Esophagus squamous epithelium (tissue), 5 donors: ENCODE results near the gene STK40. TPM values are rescaled to one million over a fixed set of nuclear protein-coding genes. Genes with fewer than 3 reads are reported as not detected.

Experiments used
- DNase-seq: peaks from one replicate; lab custom pipeline; 2025; lab: John Stamatoyannopoulos, UW
- H3K27ac ChIP-seq, 4 donors: fragments of 200-600 bp; sonication (generic); one replicate each; pipeline ENCODE4 v1.5.1; 2016 to 2019; ENCODE audit warnings: mild to moderate bottlenecking in 1 of 4
- H3K27me3 ChIP-seq, 4 donors: fragments of 200-600 bp; sonication (generic); 1 replicate in 3 of 4; 2 replicates in 1 of 4; pipeline versions ENCODE4 v1.5.1 to v1.6.0; 2017 to 2021; ENCODE audit warnings: antibody characterized with exemption in 1 of 4
- H3K36me3 ChIP-seq, 3 donors: fragments of 200-600 bp; sonication (generic); one replicate each; pipeline ENCODE4 v1.5.1; 2016 to 2019
- H3K4me1 ChIP-seq, 3 donors: fragments of 200-600 bp; sonication (generic); one replicate each; pipeline ENCODE4 v1.5.1; 2017 to 2019
- H3K4me3 ChIP-seq, 4 donors: fragments of 200-600 bp; sonication (generic); 1 replicate in 3 of 4; 2 replicates in 1 of 4; pipeline ENCODE4 v1.5.1; 2016 to 2019; ENCODE audit warnings: mild to moderate bottlenecking in 2 of 4, moderate library complexity in 1 of 4
- H3K9me3 ChIP-seq, 3 donors: fragments of 200-600 bp; sonication (generic); one replicate each; pipeline ENCODE4 v1.5.1; 2016 to 2019
- POLR2A ChIP-seq, 4 donors: fragments of 450-650 bp; IDR thresholded peaks; one replicate each; pipeline ENCODE4 v1.6.1; 2017; ENCODE audit warnings: antibody characterized with exemption in 4 of 4, mild to moderate bottlenecking in 4 of 4, moderate library complexity in 3 of 4
- WGBS, 2 donors: methylation state at CpG; one replicate each; pipeline ENCODE4 v1.1.5; 2018; 5-methylcytosine and 5-hydroxymethylcytosine counted together
- intact Hi-C: fragments of 100-400 bp; cut with DNase I; formaldehyde crosslinking; loops from one replicate; pipeline ENCODE4 v1.15.0; 2022
- total RNA-seq, 4 donors: library from RNA; depleted of rRNA; stranded (reverse); fragments of >200 nt; gene quantifications; one replicate each; pipeline ENCODE4 v1.1.0, GENCODE V29; 2016
- TF ChIP-seq, protein P1 (sequence below), 6 experiments: fragments of 450-650 bp in 4 of 6; fragments of 200-600 bp in 2 of 6; sonication (generic) in 2 of 6; IDR thresholded peaks; one replicate each; pipeline ENCODE4 v1.5.1; 2016 to 2019; ENCODE audit warnings: antibody characterized with exemption in 6 of 6, mild to moderate bottlenecking in 4 of 6, moderate library complexity in 4 of 6
- donor health status: DM: yes; HTN: yes; CAD: no.

STK40 gene
- total RNA-seq, 4 donors from 2014 or later = 34.5 to 59.7 (median 42.3) TPM

DNA sequence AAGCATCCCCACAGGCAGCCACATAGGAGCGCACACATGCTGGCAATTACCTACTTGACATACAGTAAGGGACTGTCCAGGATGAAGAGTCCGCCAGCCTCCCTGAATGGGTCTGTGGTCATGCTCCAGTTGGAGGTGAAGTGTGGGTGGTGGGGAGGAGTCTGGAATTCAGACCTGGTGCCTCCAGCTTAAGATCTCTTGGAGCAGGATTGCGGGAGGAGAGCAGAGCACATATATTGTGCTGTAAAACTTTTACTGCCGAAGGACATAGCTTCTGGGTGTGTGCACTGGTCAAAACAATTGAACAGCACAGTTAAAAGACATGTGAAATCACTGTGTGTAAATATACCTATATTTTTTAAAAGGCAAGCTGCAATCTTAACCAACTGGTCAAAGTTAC is 17.9 kb downstream of the STK40 start:
- intact Hi-C loops = no loop called here
- Histone ChIP-seq H3K36me3 (peaks cover 0 to 38% (median 7%) of the 10 kb centered on the region in 3 donors), H3K27ac (no peak overlapping the region), H3K27me3 (no peaks in the 10 kb centered on the region), H3K9me3 (no peaks in the 10 kb centered on the region), H3K4me1 (peaks cover 9 to 63% (median 30%) of the 10 kb centered on the region in 3 donors), H3K4me3 (no peak overlapping the region)
- no peak for TF ChIP-seq POLR2A (IDR thresholded peaks at IDR 0.05)
- TF ChIP-seq, protein P1, sequence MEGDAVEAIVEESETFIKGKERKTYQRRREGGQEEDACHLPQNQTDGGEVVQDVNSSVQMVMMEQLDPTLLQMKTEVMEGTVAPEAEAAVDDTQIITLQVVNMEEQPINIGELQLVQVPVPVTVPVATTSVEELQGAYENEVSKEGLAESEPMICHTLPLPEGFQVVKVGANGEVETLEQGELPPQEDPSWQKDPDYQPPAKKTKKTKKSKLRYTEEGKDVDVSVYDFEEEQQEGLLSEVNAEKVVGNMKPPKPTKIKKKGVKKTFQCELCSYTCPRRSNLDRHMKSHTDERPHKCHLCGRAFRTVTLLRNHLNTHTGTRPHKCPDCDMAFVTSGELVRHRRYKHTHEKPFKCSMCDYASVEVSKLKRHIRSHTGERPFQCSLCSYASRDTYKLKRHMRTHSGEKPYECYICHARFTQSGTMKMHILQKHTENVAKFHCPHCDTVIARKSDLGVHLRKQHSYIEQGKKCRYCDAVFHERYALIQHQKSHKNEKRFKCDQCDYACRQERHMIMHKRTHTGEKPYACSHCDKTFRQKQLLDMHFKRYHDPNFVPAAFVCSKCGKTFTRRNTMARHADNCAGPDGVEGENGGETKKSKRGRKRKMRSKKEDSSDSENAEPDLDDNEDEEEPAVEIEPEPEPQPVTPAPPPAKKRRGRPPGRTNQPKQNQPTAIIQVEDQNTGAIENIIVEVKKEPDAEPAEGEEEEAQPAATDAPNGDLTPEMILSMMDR (IDR thresholded peaks at IDR 0.05) = no peak
- no peak for DNase-seq
- 86 to 94% methylated on average over 1 to 4 of the region's 4 CpGs for WGBS, 2 donors

DNA sequence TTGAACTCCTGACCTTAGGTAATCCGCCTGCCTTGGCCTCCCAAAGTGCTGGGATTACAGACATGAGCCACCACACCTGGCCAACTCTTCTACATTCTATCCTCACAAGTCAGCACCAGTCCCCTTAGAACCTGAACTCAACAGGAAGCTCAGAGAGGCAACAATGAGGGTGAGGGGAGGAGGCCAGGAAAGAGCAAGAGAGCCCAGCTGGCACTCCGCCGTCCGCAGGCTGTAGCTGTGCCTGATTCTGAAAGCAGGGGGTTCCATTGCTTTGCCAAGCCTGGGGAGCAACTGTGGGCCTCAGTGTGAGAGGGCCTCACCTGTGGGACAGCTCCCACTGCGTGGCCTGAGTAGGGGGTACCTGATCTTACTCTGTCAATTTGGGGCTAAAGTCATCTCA is 18.7 kb downstream of the STK40 start:
- no peaks in the 10 kb centered on the region for H3K9me3 ChIP-seq
- H3K4me3 ChIP-seq = no peak overlapping the region
- H3K27me3 ChIP-seq = no peaks in the 10 kb centered on the region
- no peak for DNase-seq
- intact Hi-C loops = no loop called here
- 84% methylated on average over 2 to 4 of the region's 5 CpGs for whole genome bisulfite sequencing, 2 donors
- H3K27ac ChIP-seq = peak overlapping the region in 3 of 4 donors; percentile 41 to 52 (median 46)
- peaks cover 0 to 46% (median 7%) of the 10 kb centered on the region in 3 donors for H3K36me3 ChIP-seq
- peaks cover 7 to 55% (median 25%) of the 10 kb centered on the region in 3 donors for H3K4me1 ChIP-seq
- TF ChIP-seq POLR2A (IDR thresholded peaks at IDR 0.05) = no peak
- TF ChIP-seq, protein P1 (IDR thresholded peaks at IDR 0.05) = no peak

DNA sequence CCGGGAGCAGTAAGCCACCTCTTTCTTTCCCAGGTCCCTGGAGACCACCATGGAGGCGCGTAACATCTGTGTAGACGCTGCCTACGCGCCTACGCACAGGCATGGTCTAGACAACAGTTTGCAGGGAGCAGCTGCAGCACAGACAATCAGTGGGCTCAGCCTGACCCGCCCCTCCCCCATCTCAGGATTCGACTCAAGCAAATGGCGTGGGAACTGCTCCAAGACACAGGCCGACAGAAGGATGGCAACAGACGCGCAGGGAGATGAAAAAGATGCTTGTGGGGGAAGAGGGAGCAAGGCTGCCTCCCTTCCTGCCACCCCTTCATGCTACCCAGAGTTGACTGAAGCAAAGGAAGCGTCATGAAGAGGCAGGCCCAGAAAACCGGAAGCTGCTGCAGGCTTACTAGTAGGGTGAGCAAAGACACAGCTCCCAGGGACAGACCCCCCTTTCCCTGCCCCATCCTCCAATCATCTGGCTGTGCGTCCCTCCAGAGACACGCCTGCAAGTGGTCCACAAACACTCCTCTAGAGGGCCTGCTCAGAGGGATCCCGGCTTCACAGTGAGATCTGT is 19.5 kb downstream of the STK40 start:
- Histone ChIP-seq H3K4me3 (no peak overlapping the region), H3K27me3 (no peaks in the 10 kb centered on the region), H3K27ac (peak overlapping the region; percentile 24 to 71 (median 52)), H3K4me1 (peaks cover 7 to 46% (median 25%) of the 10 kb centered on the region in 3 donors), H3K36me3 (peaks cover 0 to 55% (median 7%) of the 10 kb centered on the region in 3 donors), H3K9me3 (no peaks in the 10 kb centered on the region)
- WGBS, 2 donors = 40 to 50% methylated on average over 1 to 10 of the region's 18 CpGs
- intact Hi-C loops = no loop called here
- no peak for DNase-seq
- TF ChIP-seq POLR2A (IDR thresholded peaks at IDR 0.05) = no peak
- TF ChIP-seq, protein P1 (IDR thresholded peaks at IDR 0.05) = no peak

DNA sequence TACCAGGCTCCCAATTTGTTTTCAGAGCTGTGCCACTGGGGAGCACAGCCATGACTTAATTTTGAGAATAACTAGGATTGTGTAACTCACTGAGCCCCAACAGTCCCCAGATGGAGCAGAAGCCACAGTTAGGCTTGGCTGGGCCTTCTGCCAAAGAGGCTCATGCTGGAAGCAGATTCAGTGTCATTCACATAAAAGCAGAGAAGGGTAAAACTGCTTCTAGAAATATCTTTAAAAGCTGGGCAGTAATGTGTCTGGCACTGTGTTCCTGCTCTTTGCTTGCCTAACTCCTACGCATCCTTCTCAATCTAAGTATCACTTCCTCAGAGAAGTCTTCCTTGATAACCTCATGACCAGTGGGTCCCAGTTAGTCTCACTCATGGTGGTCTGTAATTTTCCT is 20.3 kb downstream of the STK40 start:
- Histone ChIP-seq H3K9me3 (no peaks in the 10 kb centered on the region), H3K27ac (peak overlapping the region; percentile 24 to 71 (median 52)), H3K36me3 (peaks cover 0 to 58% (median 7%) of the 10 kb centered on the region in 3 donors), H3K27me3 (no peaks in the 10 kb centered on the region), H3K4me1 (peaks cover 7 to 46% (median 25%) of the 10 kb centered on the region in 3 donors), H3K4me3 (no peak overlapping the region)
- intact Hi-C loops = no loop called here
- no peak for DNase-seq
- WGBS, 2 donors = 53 to 73% methylated on average over 1 of the region's 1 CpG
- TF ChIP-seq POLR2A (IDR thresholded peaks at IDR 0.05) = no peak
- TF ChIP-seq, protein P1 (IDR thresholded peaks at IDR 0.05) = no peak

DNA sequence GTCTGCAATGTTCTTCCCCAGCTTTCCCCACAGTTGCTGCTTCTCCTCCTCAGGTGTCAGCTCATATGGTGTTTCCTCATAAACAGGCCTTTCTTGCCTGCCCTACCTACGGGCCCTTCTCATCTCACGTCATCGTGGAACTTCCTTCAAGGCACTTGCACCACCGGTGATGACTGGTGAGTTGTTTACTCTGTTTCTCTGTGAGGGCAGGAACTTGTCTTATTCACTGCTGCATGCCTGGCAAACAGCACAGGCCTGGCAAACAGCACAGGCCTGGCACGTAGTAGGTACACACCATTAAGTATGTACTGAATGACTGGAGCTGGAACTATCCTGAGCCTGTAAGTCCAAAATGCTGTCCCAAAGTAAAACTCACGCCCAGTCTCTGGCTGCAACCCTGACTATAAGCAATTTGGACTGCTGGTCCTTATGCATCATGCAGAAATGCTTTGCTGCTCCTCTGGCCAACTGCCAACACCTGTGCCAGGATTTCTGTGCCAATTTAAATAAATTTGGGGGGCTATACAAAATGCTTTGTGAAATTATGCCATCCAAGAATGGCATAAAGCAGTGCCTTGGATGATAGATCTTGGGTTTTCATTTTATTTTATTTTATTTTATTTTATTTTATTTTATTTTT is 25.7 kb downstream of the STK40 start:
- TF ChIP-seq, protein P1 (IDR thresholded peaks at IDR 0.05) = no peak
- TF ChIP-seq POLR2A (IDR thresholded peaks at IDR 0.05) = no peak
- DNase-seq = no peak
- H3K4me3 ChIP-seq = no peak overlapping the region
- H3K36me3 ChIP-seq = peaks cover 9 to 81% (median 11%) of the 10 kb centered on the region in 3 donors
- peaks cover 0 to 13% (median 0%) of the 10 kb centered on the region in 3 donors for H3K4me1 ChIP-seq
- H3K9me3 ChIP-seq = no peaks in the 10 kb centered on the region
- intact Hi-C loops = no loop called here
- no peaks in the 10 kb centered on the region for H3K27me3 ChIP-seq
- H3K27ac ChIP-seq = peak overlapping the region; percentile 49 to 65 (median 58)
- 42 to 59% methylated on average over 6 of the region's 6 CpGs for WGBS, 2 donors
